Measurements from ENCODE around the gene SCYL1. TPM values are rescaled to one million over a fixed set of nuclear protein-coding genes. Genes with fewer than 3 reads are reported as not detected.

Gene SCYL1
- total and polyA plus RNA-seq, 4 experiments from 2014 or later = 22.9 to 81.3 (median 56.7) TPM

GRCh38 chr11:65552388-65552951, 27.6 kb downstream of the SCYL1 start:
- Histone ChIP-seq H3K27ac (ENCODE audit: low read depth, low read length) (peak overlapping the region; percentile 3), H3K9me3 (ENCODE audit: control insufficient read depth in 1 of 2, low read length in 2 of 2) (no peaks in the 10 kb centered on the region), H3K36me3 (ENCODE audit: insufficient read depth, low read length) (peaks cover 7% of the 10 kb centered on the region), H3K27me3 (ENCODE audit: insufficient read depth, low read length) (no peaks in the 10 kb centered on the region), H3K4me1 (ENCODE audit: insufficient read depth, low read length) (peaks cover 77% of the 10 kb centered on the region), H3K4me3 (ENCODE audit: low read length in 2 of 2) (no peak overlapping the region)
- Mint-ChIP-seq H3K27me3 (no peaks in the 10 kb centered on the region), H3K4me3 (peak overlapping the region in 7 of 8 donors; percentile 13 to 65 (median 50)), H3K4me1 (peaks cover 47 to 84% (median 68%) of the 10 kb centered on the region in 4 donors), H3K9me3 (no peaks in the 10 kb centered on the region), H3K36me3 (peaks cover 16% of the 10 kb centered on the region in 2 donors), H3K27ac (peak overlapping the region; percentile 77 to 92 (median 89))
- intact Hi-C loops (cut with micrococcal nuclease) = loop anchor here (1.0 kb wide), 1 partner anchor 12 kb away; no protein-coding TSS in a partner anchor
- peak in 1 of 5 donors; percentile 37 for DNase-seq
- ChIA-PET POLR2A (ENCODE audit: partially characterized antibody) (interaction anchor here (0.6 to 18.2 kb wide), 14 partner anchors 8 to 693 kb away, joined by 3 to 403 read pairs (median 4); partner anchors contain the start of genes EHBP1L1, FAM89B, MALAT1 and NEAT1), CTCF (ENCODE audit: partially characterized antibody) (interaction anchor here (0.7 to 6.6 kb wide), 11 partner anchors 9 to 50 kb away, joined by 3 to 71 read pairs (median 7); partner anchors contain the start of genes FAM89B and ZNRD2)

GRCh38 chr11:65553301-65554001, 28.6 kb downstream of the SCYL1 start:
- H3K4me1 ChIP-seq (ENCODE audit: insufficient read depth, low read length) = peaks cover 68% of the 10 kb centered on the region
- H3K27ac ChIP-seq (ENCODE audit: low read depth, low read length) = peak overlapping the region; percentile 50
- H3K4me3 ChIP-seq (ENCODE audit: low read length in 2 of 2) = peak overlapping the region in 1 of 2 donors; percentile 6
- no peaks in the 10 kb centered on the region for H3K9me3 ChIP-seq (ENCODE audit: control insufficient read depth in 1 of 2, low read length in 2 of 2)
- Mint-ChIP-seq H3K27me3 (no peaks in the 10 kb centered on the region), H3K27ac (peak overlapping the region in 6 of 7 donors; percentile 62 to 92 (median 86)), H3K9me3 (no peaks in the 10 kb centered on the region), H3K36me3 (peaks cover 13 to 16% of the 10 kb centered on the region in 2 donors), H3K4me3 (peak overlapping the region in 7 of 8 donors; percentile 55 to 72 (median 61)), H3K4me1 (peaks cover 38 to 75% (median 60%) of the 10 kb centered on the region in 4 donors)
- ChIA-PET CTCF (ENCODE audit: partially characterized antibody) (interaction anchor here (1.8 to 6.6 kb wide), 5 partner anchors 12 to 34 kb away, joined by 4 to 71 read pairs (median 20); partner anchors contain the start of gene FAM89B), POLR2A (ENCODE audit: partially characterized antibody) (interaction anchor here (0.7 to 18.2 kb wide), 9 partner anchors 9 to 86 kb away, joined by 3 to 403 read pairs (median 6); partner anchors contain the start of genes EHBP1L1, FAM89B, MALAT1 and ZNRD2)
- intact Hi-C loops (cut with micrococcal nuclease) = loop anchor here (1.0 kb wide), 1 partner anchor 17 kb away; the partner anchor contains the start of gene ZNRD2
- no peaks in the 10 kb centered on the region for H3K27me3 ChIP-seq (ENCODE audit: insufficient read depth, low read length)
- peaks cover 7% of the 10 kb centered on the region for H3K36me3 ChIP-seq (ENCODE audit: insufficient read depth, low read length)
- DNase-seq = peak; percentile 78 to 90 (median 81)

- no peaks in the 10 kb centered on the region for H3K27me3 Mint-ChIP-seq
- H3K4me3 ChIP-seq (ENCODE audit: low read length in 2 of 2) = peak overlapping the region in 1 of 2 donors; percentile 6
- peak overlapping the region; percentile 50 for H3K27ac ChIP-seq (ENCODE audit: low read depth, low read length)
Observed at GRCh38 chr11:65554057-65554818, 29.4 kb downstream of the SCYL1 start.

GRCh38 chr11:65554842-65555430, 30.1 kb downstream of the SCYL1 start:
- peaks cover 7% of the 10 kb centered on the region for H3K36me3 ChIP-seq (ENCODE audit: insufficient read depth, low read length)
- peaks cover 41 to 76% (median 57%) of the 10 kb centered on the region in 4 donors for H3K4me1 Mint-ChIP-seq
- H3K27ac Mint-ChIP-seq = peak overlapping the region; percentile 82 to 97 (median 93)
- DNase-seq = no peak
- no peaks in the 10 kb centered on the region for H3K9me3 Mint-ChIP-seq
- H3K9me3 ChIP-seq (ENCODE audit: control insufficient read depth in 1 of 2, low read length in 2 of 2) = no peaks in the 10 kb centered on the region
- intact Hi-C loops (cut with micrococcal nuclease) = no loop called here
- no peaks in the 10 kb centered on the region for H3K27me3 Mint-ChIP-seq
- H3K4me3 Mint-ChIP-seq = peak overlapping the region; percentile 48 to 94 (median 76)
- peaks cover 10 to 13% of the 10 kb centered on the region in 2 donors for H3K36me3 Mint-ChIP-seq
- H3K27ac ChIP-seq (ENCODE audit: low read depth, low read length) = peak overlapping the region; percentile 50
- no peak overlapping the region for H3K4me3 ChIP-seq (ENCODE audit: low read length in 2 of 2)
- ChIA-PET POLR2A (ENCODE audit: partially characterized antibody) (interaction anchor here (0.6 to 18.2 kb wide), 8 partner anchors 8 to 135 kb away, joined by 3 to 403 read pairs (median 4); partner anchors contain the start of genes EHBP1L1, FAM89B and ZNRD2), CTCF (ENCODE audit: partially characterized antibody) (interaction anchor here (1.0 to 4.4 kb wide), 5 partner anchors 11 to 32 kb away, joined by 3 to 20 read pairs (median 5); partner anchors contain the start of gene FAM89B)
- no peaks in the 10 kb centered on the region for H3K27me3 ChIP-seq (ENCODE audit: insufficient read depth, low read length)
- peaks cover 75% of the 10 kb centered on the region for H3K4me1 ChIP-seq (ENCODE audit: insufficient read depth, low read length)

More at GRCh38 chr11:65554057-65554818, 29.4 kb downstream of the SCYL1 start:
- ChIA-PET POLR2A (ENCODE audit: partially characterized antibody) (interaction anchor here (1.0 to 18.2 kb wide), 5 partner anchors 13 to 124 kb away, joined by 3 to 403 read pairs (median 3); partner anchors contain the start of genes EHBP1L1, FAM89B and ZNRD2), CTCF (ENCODE audit: partially characterized antibody) (interaction anchor here (1.2 to 6.6 kb wide), 5 partner anchors 12 to 33 kb away, joined by 5 to 71 read pairs (median 9); partner anchors contain the start of gene FAM89B)
- peaks cover 10 to 16% of the 10 kb centered on the region in 2 donors for H3K36me3 Mint-ChIP-seq
- peak overlapping the region in 7 of 8 donors; percentile 38 to 94 (median 79) for H3K4me3 Mint-ChIP-seq
- peak overlapping the region; percentile 82 to 97 (median 93) for H3K27ac Mint-ChIP-seq
- H3K27me3 ChIP-seq (ENCODE audit: insufficient read depth, low read length) = no peaks in the 10 kb centered on the region
- peaks cover 37 to 69% (median 55%) of the 10 kb centered on the region in 4 donors for H3K4me1 Mint-ChIP-seq
- H3K9me3 Mint-ChIP-seq = no peaks in the 10 kb centered on the region
- DNase-seq = no peak
- peaks cover 7% of the 10 kb centered on the region for H3K36me3 ChIP-seq (ENCODE audit: insufficient read depth, low read length)
- no peaks in the 10 kb centered on the region for H3K9me3 ChIP-seq (ENCODE audit: control insufficient read depth in 1 of 2, low read length in 2 of 2)
- peaks cover 68% of the 10 kb centered on the region for H3K4me1 ChIP-seq (ENCODE audit: insufficient read depth, low read length)
- intact Hi-C loops (cut with micrococcal nuclease) = no loop called here

- DNase-seq = peak in 1 of 5 donors; percentile 39
- peak overlapping the region; percentile 39 for H3K27ac ChIP-seq (ENCODE audit: low read depth, low read length)
- ChIA-PET POLR2A (ENCODE audit: partially characterized antibody) (interaction anchor here (0.6 to 18.2 kb wide), 8 partner anchors 9 to 136 kb away, joined by 3 to 403 read pairs (median 6); partner anchors contain the start of genes EHBP1L1, FAM89B, MALAT1 and ZNRD2), CTCF (ENCODE audit: partially characterized antibody) (interaction anchor here (1.0 to 2.8 kb wide), 4 partner anchors 14 to 19 kb away, joined by 3 to 10 read pairs (median 7); partner anchors contain the start of gene FAM89B)
- no peaks in the 10 kb centered on the region for H3K9me3 ChIP-seq (ENCODE audit: control insufficient read depth in 1 of 2, low read length in 2 of 2)
- peaks cover 83% of the 10 kb centered on the region for H3K4me1 ChIP-seq (ENCODE audit: insufficient read depth, low read length)
- H3K36me3 ChIP-seq (ENCODE audit: insufficient read depth, low read length) = peaks cover 7% of the 10 kb centered on the region
- no peak overlapping the region for H3K4me3 ChIP-seq (ENCODE audit: low read length in 2 of 2)
- Mint-ChIP-seq H3K4me1 (peaks cover 49 to 82% (median 64%) of the 10 kb centered on the region in 4 donors), H3K27me3 (no peaks in the 10 kb centered on the region), H3K27ac (peak overlapping the region; percentile 89 to 97 (median 93)), H3K4me3 (peak overlapping the region; percentile 87 to 94 (median 91)), H3K36me3 (peaks cover 10 to 12% of the 10 kb centered on the region in 2 donors), H3K9me3 (no peaks in the 10 kb centered on the region)
- intact Hi-C loops (cut with micrococcal nuclease) = no loop called here
- no peaks in the 10 kb centered on the region for H3K27me3 ChIP-seq (ENCODE audit: insufficient read depth, low read length)
Observed at GRCh38 chr11:65555693-65556231, 30.9 kb downstream of the SCYL1 start.

Measured in CD4-positive, alpha-beta memory T cell (primary cell).